ENCODE results near the gene CLEC2D. TPM values are rescaled to one million over a fixed set of nuclear protein-coding genes. Genes with fewer than 3 reads are reported as not detected.
"Not testable (repeated sequence)": the region's sequence is repeated elsewhere in the genome, so short reads cannot be mapped to it uniquely, and the experiment has no call there.

The CLEC2D gene
- total RNA-seq, 1 donor: 3.9 TPM

- no peak overlapping the region for H3K4me3 ChIP-seq (ENCODE audit: low read depth, low read length)
- no peak for TF ChIP-seq CTCF (IDR thresholded peaks at IDR 0.05; ENCODE audit: insufficient read depth, low read depth, low read length)
- DNase-seq (ENCODE audit: low read depth): no peak
These were observed 24.7 kb downstream of the CLEC2D start for GRCh38 chr12:9694241-9694640.

GRCh38 chr12:9695150-9695549, 25.6 kb downstream of the CLEC2D start:
- not testable (repeated sequence) for H3K4me3 ChIP-seq (ENCODE audit: low read depth, low read length); DNase-seq (ENCODE audit: low read depth)

GRCh38 chr12:9695661-9696060, 26.1 kb downstream of the CLEC2D start:
- DNase-seq (ENCODE audit: low read depth); H3K4me3 ChIP-seq (ENCODE audit: low read depth, low read length): not testable (repeated sequence)

GRCh38 chr12:9697619-9698018, 28.1 kb downstream of the CLEC2D start:
- H3K4me3 ChIP-seq (ENCODE audit: low read depth, low read length): no peak overlapping the region
- no peak for TF ChIP-seq CTCF (IDR thresholded peaks at IDR 0.05; ENCODE audit: insufficient read depth, low read depth, low read length)
- no peak for DNase-seq (ENCODE audit: low read depth)

DNA sequence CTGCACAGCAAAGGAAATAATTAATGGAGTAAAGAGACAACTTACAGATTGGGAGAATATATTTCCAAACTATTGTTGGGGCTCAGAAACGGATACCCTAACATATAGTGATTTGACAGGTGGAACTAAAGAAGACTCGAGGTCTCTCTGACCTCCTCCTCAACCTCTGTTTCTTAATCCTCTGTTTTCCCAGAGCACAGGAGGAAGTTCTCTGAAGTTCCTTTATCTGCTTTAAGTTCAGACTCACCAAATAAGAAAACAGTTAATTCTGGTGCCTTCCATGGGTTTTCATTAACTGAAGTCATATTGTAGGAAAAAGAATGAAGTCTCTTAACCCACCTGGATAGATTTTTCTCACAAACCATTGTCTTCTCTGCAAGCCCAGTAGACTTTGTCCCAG, 29.2 kb downstream of the CLEC2D start:
- no peak for TF ChIP-seq CTCF (IDR thresholded peaks at IDR 0.05; ENCODE audit: insufficient read depth, low read depth, low read length)
- DNase-seq (ENCODE audit: low read depth): no peak
- no peak overlapping the region for H3K4me3 ChIP-seq (ENCODE audit: low read depth, low read length)

GRCh38 chr12:9699269-9699897, 29.9 kb downstream of the CLEC2D start:
- no peak overlapping the region for H3K4me3 ChIP-seq (ENCODE audit: low read depth, low read length)
- DNase-seq (ENCODE audit: low read depth): peak; percentile 19
- no peak for TF ChIP-seq CTCF (IDR thresholded peaks at IDR 0.05; ENCODE audit: insufficient read depth, low read depth, low read length)

DNA sequence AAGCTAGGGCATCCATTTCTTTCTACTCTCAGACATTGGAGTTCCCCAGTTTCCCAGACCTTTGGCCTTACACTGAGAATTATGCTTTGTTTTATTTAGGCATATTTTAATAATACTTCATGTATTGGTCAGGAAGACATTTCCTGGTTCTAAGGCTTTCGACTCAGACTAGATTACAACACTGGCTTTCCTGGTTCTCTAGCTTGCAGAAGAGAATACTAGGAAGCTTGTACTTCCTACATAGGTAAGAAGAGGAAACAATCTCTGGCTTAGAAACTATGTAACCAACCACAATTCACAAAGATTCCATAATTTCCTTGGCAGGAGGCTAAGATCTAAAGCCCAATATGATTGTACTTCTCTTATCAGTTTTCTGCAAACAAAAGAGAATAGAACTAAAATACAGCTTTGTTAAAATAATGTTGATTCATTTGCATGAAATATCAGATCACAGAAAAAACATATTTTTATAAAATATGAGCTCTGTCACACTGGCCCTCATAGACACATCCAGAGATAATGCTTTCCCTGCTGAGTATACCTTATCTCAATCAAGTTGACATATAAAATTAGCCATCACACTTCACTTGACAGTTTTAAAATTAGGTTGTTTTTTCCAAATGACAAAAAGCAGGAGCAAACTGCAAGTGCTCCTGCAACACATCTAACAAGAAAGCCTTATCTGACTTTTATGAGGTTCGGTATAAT, 30.5 kb downstream of the CLEC2D start:
- H3K4me3 ChIP-seq (ENCODE audit: low read depth, low read length): no peak overlapping the region
- no peak for TF ChIP-seq CTCF (IDR thresholded peaks at IDR 0.05; ENCODE audit: insufficient read depth, low read depth, low read length)
- peak; percentile 38 for DNase-seq (ENCODE audit: low read depth)

- DNase-seq (ENCODE audit: low read depth): no peak
- H3K4me3 ChIP-seq (ENCODE audit: low read depth, low read length): no peak overlapping the region
- no peak for TF ChIP-seq CTCF (IDR thresholded peaks at IDR 0.05; ENCODE audit: insufficient read depth, low read depth, low read length)
These were observed 31.1 kb downstream of the CLEC2D start for GRCh38 chr12:9700606-9700956.

Data from fibroblast of villous mesenchyme (primary cell).